KOPT-K1 (cell line): ENCODE data around the gene CCNI2.
A peak's percentile ranks its signal among the peaks of the same experiment; 100 is the strongest.

Experiments used
- H3K27ac ChIP-seq: fragments of 200-600 bp; sonication (generic); 2 replicates; pipeline ENCODE4 v1.5.1; 2016; ENCODE audit warnings: antibody characterized with exemption, mild to moderate bottlenecking, low read depth, low read length; ENCODE audit not compliant: poor library complexity, severe bottlenecking
- H3K36me3 ChIP-seq: fragments of 200-600 bp; sonication (generic); 2 replicates; pipeline ENCODE4 v1.5.1; 2017; ENCODE audit warnings: antibody characterized with exemption, mild to moderate bottlenecking, low read length, moderate library complexity; ENCODE audit not compliant: insufficient read depth
- H3K9me3 ChIP-seq: fragments of 200-600 bp; sonication (generic); 2 replicates; pipeline ENCODE4 v1.5.1; 2017; ENCODE audit warnings: antibody characterized with exemption, low read length, mild to moderate bottlenecking; ENCODE audit not compliant: insufficient read depth, poor library complexity, severe bottlenecking

Gene CCNI2

GRCh38 chr5:132767150-132767549 lies 19.9 kb downstream of the CCNI2 start:
- Histone ChIP-seq H3K9me3 (no peaks in the 10 kb centered on the region), H3K36me3 (peaks cover 32% of the 10 kb centered on the region), H3K27ac (no peak overlapping the region)

DNA sequence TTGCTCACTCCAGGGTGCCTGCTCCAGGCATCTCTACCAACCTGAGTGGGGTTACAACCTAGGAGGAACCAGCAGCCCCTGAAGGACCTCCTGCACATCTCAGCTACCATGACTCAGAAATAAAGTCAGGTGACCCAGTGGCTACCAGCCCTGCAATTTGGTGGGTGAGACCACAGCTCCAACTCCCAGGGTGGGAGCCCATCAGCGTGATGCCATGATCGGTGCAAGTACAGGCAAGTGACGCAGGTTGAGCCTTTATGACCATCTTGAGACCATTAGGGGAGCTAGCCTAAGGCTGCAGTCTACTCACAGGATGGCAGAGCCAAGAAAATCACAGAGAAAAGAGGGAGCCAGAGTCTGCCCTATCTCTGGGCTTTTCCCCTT lies 21.3 kb downstream of the CCNI2 start:
- no peaks in the 10 kb centered on the region for H3K9me3 ChIP-seq
- peaks cover 19% of the 10 kb centered on the region; the same call in 1 of the 2 replicates for H3K36me3 ChIP-seq
- no peak overlapping the region for H3K27ac ChIP-seq

- Histone ChIP-seq H3K9me3 (no peaks in the 10 kb centered on the region), H3K27ac (no peak overlapping the region), H3K36me3 (no peaks in the 10 kb centered on the region)
These were observed 23.4 kb downstream of the CCNI2 start for GRCh38 chr5:132770476-132771159.

- no peaks in the 10 kb centered on the region for H3K9me3 ChIP-seq
- no peak overlapping the region for H3K27ac ChIP-seq
- H3K36me3 ChIP-seq = no peaks in the 10 kb centered on the region
These were observed 24.3 kb downstream of the CCNI2 start for GRCh38 chr5:132771503-132771998.

DNA sequence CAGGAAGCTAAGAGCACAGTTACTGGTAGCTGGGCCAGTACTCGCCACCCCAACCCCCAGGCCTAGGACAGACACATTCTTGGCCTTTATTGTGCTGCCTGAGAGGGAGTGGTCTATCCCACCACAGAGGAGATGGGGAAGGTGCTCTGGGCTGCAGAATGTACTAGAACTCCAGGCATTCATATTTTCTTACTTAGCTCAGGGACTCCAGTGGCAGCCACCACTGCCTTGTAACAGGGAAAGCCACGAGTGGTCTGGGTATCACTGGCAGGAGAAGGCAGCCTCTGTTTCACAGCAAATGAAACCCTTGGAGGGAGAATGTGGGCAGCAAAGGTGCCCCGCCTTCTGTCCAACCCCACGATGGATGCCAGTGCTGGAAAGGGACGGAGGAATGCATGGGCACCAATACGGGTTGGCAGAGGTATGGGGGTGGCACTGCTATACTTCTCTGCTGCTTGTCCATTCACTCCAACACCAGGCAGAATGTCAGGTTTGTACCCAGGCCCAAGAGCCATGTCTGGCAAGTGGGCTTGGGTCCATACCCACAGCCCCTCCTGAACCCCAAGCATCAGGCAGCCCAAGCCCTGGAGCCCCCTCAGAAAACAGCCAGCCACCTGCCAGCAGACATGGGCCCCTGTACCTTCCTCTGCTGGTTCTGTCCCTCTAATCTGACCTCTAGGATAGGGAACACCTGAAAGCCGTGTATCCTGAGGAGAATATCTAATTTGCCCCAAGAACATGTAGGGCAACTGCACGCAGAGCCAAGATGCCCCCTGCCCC lies 25.3 kb downstream of the CCNI2 start:
- H3K27ac ChIP-seq = no peak overlapping the region
- H3K36me3 ChIP-seq = no peaks in the 10 kb centered on the region
- H3K9me3 ChIP-seq = no peaks in the 10 kb centered on the region

DNA sequence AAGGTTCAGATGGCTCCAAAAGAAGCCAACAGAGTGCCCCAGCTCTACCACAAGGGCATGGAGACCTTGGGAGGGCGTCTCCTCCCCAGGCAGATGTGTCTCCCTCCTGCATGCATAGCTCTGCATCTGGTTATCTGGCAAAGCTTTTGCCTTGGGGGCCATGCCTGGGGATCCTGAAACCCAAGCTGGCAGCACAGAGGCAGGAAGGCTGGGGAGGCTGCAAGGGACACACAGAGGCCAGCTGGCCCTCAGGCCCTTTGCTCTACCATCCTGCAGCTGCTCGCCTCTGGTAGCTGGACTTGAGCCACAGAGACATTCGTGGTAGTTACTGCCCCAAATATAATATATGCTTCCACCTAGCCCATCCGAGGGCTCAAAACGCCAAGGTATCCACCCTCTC lies 25.9 kb downstream of the CCNI2 start:
- Histone ChIP-seq H3K9me3 (no peaks in the 10 kb centered on the region), H3K27ac (no peak overlapping the region), H3K36me3 (no peaks in the 10 kb centered on the region)

DNA sequence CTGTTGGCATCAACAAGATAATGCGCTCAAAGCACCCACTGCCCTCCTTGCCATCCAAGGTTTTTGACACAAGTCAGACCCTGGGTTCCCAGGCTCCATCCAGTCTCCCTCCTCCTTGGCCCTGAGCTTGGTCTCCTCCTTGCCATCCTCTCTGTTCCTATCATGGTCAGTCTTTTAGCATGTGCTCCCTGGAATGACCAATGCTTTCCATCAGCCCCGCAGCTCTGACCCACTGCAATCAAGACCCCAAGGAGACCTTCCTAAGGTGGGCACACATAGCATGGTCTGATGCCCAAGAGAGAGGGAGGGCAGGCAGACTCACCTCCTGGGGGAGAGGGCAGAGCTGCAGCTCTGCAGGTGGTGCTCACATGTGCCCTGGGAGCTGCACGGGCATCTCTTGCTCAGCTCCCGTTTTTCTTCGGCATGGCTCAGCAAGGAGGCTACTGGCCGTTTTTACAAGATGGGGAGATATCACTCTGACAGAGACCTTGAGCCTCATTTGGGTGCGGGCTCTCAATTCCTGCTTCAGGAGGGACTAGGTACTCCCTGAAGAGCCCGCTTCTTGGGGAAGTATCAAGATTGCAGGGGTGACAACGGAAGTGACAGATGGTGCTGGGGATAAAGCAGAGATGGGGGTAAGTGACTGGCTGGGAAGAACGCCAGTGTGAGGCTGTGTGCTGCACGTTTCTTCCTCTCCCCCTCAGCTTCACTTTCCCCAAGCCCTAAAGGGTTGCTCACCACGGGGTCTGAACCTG lies 26.6 kb downstream of the CCNI2 start:
- peak overlapping the region; percentile 41 for H3K27ac ChIP-seq
- H3K9me3 ChIP-seq = no peaks in the 10 kb centered on the region
- no peaks in the 10 kb centered on the region for H3K36me3 ChIP-seq

DNA sequence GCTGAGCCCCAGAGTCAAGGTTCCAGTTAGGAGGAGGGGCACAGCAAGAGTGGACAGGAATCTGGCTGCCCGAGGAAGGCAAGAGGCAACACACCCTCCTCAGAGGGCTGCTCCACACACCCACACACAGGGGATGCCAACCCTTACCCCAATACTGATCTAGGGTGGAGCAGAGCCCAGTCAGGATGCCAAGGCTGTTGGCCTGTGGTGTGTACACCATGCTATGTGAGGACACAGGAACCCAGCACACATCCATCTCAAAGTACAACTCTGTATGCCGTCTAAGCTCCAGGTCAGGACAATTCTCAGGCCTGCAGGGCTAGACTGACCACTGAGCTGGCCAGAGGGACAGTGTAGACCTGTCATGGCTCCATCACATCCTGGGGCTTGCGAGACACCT lies 27.2 kb downstream of the CCNI2 start:
- Histone ChIP-seq H3K36me3 (no peaks in the 10 kb centered on the region), H3K27ac (peak overlapping the region; percentile 41), H3K9me3 (no peaks in the 10 kb centered on the region)

DNA sequence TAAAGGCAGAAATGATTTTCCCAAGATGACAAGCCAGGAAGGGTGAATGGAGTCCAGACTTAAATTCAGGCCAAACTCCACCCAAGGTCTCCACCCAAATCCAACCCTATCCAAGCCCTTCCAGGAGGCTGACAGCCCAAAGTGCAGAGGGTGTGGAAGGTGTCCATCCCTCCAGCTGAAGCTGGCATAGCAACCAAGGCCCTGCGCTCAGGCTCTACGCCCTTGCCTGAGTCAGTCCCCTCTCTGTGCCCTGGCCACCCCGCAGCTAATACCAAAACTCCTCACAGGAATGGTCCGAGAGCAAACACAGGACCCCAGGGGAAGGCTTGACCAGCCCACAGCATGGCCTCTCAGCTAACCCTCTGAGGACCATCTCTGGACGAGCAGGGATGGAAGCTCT lies 27.7 kb downstream of the CCNI2 start:
- H3K27ac ChIP-seq = peak overlapping the region; percentile 41
- no peaks in the 10 kb centered on the region for H3K36me3 ChIP-seq
- no peaks in the 10 kb centered on the region for H3K9me3 ChIP-seq

- Histone ChIP-seq H3K9me3 (no peaks in the 10 kb centered on the region), H3K27ac (no peak overlapping the region), H3K36me3 (no peaks in the 10 kb centered on the region)
These were observed 28.3 kb downstream of the CCNI2 start for GRCh38 chr5:132775476-132775961.

- H3K9me3 ChIP-seq = no peaks in the 10 kb centered on the region
- H3K36me3 ChIP-seq = no peaks in the 10 kb centered on the region
- H3K27ac ChIP-seq = peak overlapping the region; percentile 59
These were observed 29.1 kb downstream of the CCNI2 start for GRCh38 chr5:132776131-132776937.

DNA sequence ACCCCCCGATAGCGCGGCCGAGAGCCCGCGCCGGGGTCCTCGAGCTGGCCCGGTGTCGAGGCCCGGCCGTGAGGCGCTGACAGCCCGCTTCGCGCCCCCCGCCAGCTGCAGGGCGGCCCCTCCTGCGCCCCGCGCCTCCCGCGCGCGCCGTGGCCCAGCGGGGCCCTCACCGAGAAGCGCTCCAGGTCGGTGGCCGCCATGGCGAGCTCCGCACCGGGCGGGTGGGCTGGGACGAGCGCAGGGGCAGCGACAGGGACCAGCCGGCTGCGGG lies 29.6 kb downstream of the CCNI2 start:
- H3K9me3 ChIP-seq = no peaks in the 10 kb centered on the region
- peak overlapping the region; percentile 59 for H3K27ac ChIP-seq
- H3K36me3 ChIP-seq = no peaks in the 10 kb centered on the region

DNA sequence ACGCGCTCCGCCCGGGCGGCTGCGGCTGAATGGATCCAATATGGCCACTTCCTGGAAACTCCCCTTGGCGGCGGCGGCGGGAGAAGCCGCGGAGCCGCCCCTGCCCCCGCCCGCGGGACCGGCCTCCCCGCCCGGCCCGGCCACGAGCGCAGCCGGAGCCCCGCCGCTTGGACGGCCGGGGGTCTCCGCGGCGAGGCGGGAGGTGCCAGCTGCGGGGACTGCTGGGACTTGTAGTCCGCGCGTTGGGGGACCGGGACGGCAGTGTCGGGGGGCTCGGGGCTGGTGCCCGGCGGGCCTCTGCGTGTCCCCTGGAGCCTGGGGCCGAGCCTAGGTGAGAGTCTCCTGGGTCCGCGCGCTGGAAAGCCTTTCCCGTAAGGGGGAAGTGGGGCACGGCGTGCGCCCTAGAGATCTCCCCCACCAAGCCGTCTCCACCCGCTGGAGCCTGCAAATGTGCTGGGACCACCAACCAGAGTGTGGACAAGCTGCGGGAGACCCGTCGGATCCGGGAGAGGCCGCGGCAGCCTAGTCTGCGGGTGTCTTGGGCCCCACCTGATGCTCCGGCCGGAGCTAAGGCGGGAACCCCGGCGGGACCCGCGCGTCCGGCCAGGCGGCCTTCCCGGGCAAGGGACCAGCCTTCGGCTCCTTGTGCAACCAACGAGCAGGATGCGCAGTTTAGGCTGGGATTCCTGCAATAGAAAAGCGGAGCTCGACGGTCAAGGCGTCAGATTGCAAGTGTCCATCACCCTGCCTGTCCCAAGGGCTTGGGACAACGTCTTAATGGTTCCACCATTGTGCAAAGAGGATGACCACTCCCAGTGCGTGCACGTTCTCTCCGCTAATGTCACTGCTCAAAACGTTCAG lies 30.2 kb downstream of the CCNI2 start, which contains the start of gene SEPTIN8:
Gene SEPTIN8, minus strand, starts transcription at position 31 of the 861 bp plus-strand sequence. CDS start 102 bp downstream, outside the sequence.
- Histone ChIP-seq H3K9me3 (no peaks in the 10 kb centered on the region), H3K36me3 (no peaks in the 10 kb centered on the region), H3K27ac (peak within 1 kb of the TSS; percentile 59)

GRCh38 chr5:132778129-132778528 lies 30.9 kb downstream of the CCNI2 start:
- H3K36me3 ChIP-seq = no peaks in the 10 kb centered on the region
- no peaks in the 10 kb centered on the region for H3K9me3 ChIP-seq
- no peak overlapping the region for H3K27ac ChIP-seq
